Neural crest cell (in vitro differentiated cells): ENCODE data around the gene PACS2. TPM values are rescaled to one million over a fixed set of nuclear protein-coding genes. Genes with fewer than 3 reads are reported as not detected.

Experiments used
- DNase-seq: peaks from one replicate; pipeline ENCODE4 v3.0.0; 2021; ENCODE audit warnings: low read depth, mixed read lengths, low spot score
- H3K27ac Mint-ChIP-seq: one replicate; pipeline ENCODE4 v1.8.0; 2021; ENCODE audit warnings: mild to moderate bottlenecking, mixed read lengths; ENCODE audit not compliant: unreplicated experiment
- H3K27me3 Mint-ChIP-seq: 2 replicates; pipeline ENCODE4 v1.8.0; 2021; ENCODE audit warnings: low read depth, mild to moderate bottlenecking, mixed read lengths
- H3K36me3 Mint-ChIP-seq: 2 replicates; pipeline ENCODE4 v1.8.0; 2021; ENCODE audit warnings: low read depth, mild to moderate bottlenecking, mixed read lengths
- H3K4me1 Mint-ChIP-seq: 2 replicates; pipeline ENCODE4 v1.8.0; 2021; ENCODE audit warnings: mixed read lengths
- H3K4me3 Mint-ChIP-seq: one replicate; pipeline ENCODE4 v1.8.0; 2021; ENCODE audit warnings: mild to moderate bottlenecking, mixed read lengths
- H3K9me3 Mint-ChIP-seq: 2 replicates; pipeline ENCODE4 v1.8.0; 2021; ENCODE audit warnings: mixed read lengths
- total RNA-seq: library from RNA; stranded (reverse); gene quantifications from 2 replicates; pipeline ENCODE4 v1.2.1, GENCODE V29; 2021
- TF ChIP-seq, protein P1 (sequence below): fragments of 200-600 bp; sonication (generic); conservative IDR thresholded peaks from 2 replicates; pipeline ENCODE4 v1.5.0; 2021; ENCODE audit warnings: antibody characterized with exemption, mild to moderate bottlenecking

PACS2 gene
- total RNA-seq, 1 donor from 2014 or later: 104 TPM

DNA sequence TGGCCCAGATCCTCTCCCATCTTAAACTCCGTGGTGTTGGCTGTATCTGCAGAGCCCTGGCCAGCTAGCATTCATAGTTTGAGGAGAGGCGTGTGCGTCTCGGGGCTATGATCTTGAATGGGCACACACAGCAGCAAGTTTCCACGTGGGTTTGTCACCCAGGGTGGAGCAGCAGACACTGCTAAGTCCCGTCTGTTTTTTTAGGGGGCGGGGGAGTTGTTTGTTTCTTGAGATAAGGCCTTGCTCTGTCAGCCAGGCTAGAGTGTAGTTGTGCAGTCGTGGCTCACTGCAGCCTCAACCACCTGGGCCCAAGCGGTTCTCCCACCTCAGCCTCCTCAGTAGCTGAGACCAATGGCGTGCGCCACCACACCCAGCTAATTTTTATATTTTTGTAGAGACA lies 63.7 kb downstream of the PACS2 start:
- Mint-ChIP-seq H3K9me3 (no peaks in the 10 kb centered on the region), H3K27ac (no peak overlapping the region)

DNA sequence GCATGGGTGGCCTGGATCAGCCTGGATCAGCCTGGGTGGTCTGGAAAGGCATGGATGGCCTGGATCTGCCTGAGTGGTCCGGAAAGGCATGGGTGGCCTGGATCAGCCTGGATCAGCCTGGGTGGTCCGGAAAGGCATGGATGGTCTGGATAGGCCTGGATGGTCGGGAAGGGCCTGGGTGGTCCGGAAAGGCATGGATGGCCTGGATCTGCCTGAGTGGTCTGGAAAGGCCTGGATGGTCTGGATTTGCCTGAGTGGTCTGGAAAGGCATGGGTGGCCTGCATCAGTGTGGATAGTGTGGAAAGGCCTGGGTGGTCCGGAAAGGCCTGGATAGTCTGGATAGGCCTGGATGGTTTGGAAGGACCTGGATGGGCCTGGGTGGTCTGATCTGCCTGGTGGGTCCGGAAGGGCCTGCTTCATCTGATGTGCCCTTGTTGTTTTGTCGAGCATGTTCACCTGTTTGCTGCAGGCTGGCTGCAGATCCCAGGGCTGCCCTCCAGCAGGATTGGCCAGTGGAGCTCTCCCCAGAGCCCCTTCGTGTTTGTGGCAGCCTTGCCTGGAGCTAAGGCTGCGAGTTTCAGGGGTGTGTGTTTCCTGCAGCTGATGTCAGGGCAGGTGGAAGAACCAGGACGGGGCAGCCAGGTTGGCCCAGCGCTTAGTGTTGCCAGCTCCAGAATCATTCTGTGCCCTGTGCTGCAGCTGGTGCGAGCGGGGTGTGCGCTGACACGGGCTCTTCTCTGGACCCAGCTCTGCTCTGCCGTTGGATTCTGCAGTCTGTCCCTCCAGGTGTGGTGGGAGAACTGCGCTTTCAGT lies 64.5 kb downstream of the PACS2 start:
- peak overlapping the region; percentile 81 for H3K27ac Mint-ChIP-seq
- H3K36me3 Mint-ChIP-seq: no peaks in the 10 kb centered on the region
- no peaks in the 10 kb centered on the region for H3K27me3 Mint-ChIP-seq
- TF ChIP-seq, protein P1, sequence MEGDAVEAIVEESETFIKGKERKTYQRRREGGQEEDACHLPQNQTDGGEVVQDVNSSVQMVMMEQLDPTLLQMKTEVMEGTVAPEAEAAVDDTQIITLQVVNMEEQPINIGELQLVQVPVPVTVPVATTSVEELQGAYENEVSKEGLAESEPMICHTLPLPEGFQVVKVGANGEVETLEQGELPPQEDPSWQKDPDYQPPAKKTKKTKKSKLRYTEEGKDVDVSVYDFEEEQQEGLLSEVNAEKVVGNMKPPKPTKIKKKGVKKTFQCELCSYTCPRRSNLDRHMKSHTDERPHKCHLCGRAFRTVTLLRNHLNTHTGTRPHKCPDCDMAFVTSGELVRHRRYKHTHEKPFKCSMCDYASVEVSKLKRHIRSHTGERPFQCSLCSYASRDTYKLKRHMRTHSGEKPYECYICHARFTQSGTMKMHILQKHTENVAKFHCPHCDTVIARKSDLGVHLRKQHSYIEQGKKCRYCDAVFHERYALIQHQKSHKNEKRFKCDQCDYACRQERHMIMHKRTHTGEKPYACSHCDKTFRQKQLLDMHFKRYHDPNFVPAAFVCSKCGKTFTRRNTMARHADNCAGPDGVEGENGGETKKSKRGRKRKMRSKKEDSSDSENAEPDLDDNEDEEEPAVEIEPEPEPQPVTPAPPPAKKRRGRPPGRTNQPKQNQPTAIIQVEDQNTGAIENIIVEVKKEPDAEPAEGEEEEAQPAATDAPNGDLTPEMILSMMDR: no peak
- no peaks in the 10 kb centered on the region for H3K9me3 Mint-ChIP-seq
- H3K4me1 Mint-ChIP-seq: no peaks in the 10 kb centered on the region
- no peak for DNase-seq
- H3K4me3 Mint-ChIP-seq: no peak overlapping the region

More for the DNA sequence above, 63.7 kb downstream of the PACS2 start:
- DNase-seq: no peak
- H3K4me3 Mint-ChIP-seq: no peak overlapping the region
- H3K4me1 Mint-ChIP-seq: no peaks in the 10 kb centered on the region
- TF ChIP-seq, protein P1: no peak
- peaks cover 3% of the 10 kb centered on the region for H3K36me3 Mint-ChIP-seq
- H3K27me3 Mint-ChIP-seq: no peaks in the 10 kb centered on the region

DNA sequence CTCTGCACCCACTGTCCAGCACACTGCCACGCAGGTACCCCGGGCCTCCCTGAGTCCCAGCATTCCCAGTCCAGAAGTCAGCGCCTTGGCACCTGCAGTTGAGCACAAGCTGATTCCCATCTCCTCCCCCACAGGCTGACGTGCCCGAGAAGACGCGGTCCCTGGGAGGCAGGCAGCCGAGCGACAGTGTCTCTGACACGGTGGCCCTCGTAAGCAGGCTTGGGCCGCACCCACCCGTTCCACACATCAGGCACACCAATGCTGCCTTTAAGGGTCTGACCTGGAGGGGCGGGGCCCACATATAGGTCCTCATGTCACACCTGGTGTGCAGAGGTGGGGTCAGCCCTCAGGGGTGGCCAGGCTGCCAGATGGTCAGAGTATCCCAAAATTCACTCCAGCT lies 65.4 kb downstream of the PACS2 start:
- Mint-ChIP-seq H3K36me3 (no peaks in the 10 kb centered on the region), H3K27me3 (no peaks in the 10 kb centered on the region), H3K4me1 (no peaks in the 10 kb centered on the region), H3K27ac (peak overlapping the region; percentile 6), H3K9me3 (no peaks in the 10 kb centered on the region), H3K4me3 (no peak overlapping the region)
- TF ChIP-seq, protein P1: no peak
- DNase-seq: no peak

DNA sequence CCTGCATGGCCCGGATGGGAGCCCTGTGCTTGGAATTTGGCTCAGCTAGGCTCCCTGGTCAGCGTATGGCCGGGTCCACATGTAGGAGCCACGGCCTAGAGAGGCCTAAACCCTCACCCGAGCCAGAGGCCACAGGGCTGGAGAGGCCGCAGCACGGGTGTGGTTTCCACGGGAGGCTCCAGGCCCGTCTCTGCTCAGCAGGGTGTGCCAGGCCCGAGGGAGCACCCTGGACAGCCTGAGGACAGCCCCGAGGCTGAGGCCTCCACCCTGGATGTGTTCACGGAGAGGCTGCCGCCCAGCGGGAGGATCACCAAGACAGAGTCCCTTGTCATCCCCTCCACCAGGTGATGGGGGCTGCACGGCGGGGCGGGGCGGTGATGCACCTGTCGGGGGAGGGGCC lies 66.2 kb downstream of the PACS2 start:
- no peak overlapping the region for H3K27ac Mint-ChIP-seq
- H3K27me3 Mint-ChIP-seq: no peaks in the 10 kb centered on the region
- H3K9me3 Mint-ChIP-seq: no peaks in the 10 kb centered on the region
- H3K4me3 Mint-ChIP-seq: no peak overlapping the region
- TF ChIP-seq, protein P1: no peak
- no peaks in the 10 kb centered on the region for H3K36me3 Mint-ChIP-seq
- DNase-seq: no peak
- H3K4me1 Mint-ChIP-seq: no peaks in the 10 kb centered on the region

DNA sequence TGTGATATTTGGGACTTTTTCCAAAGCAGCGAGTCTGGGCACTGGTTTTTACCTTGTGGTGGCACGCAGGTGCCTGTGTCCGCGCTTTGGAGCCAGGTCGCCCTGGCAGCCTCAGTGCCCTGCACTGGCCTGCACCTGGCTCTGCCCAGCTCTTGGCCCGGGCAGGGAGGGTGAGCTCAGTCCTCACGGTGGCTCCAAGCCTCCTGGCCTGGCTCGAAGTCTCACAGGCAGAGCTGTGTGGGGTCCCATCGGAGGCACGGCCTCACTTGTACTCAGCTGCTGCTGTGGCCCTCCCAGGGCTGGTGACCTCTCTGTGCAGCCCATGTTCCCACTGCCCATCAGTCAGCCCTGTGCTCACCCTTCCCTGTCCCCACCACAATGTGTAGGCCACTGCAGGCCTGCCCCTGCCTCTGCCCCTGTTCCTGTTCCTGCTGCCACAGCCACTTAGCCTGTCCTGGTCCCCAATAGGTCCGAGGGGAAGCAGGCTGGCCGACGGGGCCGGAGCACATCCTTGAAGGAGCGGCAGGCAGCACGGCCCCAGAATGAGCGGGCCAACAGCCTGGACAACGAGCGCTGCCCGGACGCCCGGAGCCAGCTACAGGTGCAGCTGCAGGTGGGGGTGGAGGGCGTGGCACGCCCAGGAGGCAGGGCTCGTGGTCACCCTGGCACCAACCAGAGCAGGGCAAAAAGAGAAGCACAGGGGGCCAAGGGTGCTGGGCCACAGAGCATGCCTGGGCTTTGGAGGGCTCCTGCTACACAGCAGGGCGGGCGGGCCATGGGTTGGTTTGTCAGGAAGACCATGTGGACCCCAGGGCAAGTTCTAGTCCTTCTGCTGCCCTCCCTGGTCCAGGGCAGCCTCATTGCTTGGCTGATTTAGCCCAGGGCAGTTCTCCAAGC lies 67.1 kb downstream of the PACS2 start:
- no peaks in the 10 kb centered on the region for H3K4me1 Mint-ChIP-seq
- H3K4me3 Mint-ChIP-seq: no peak overlapping the region
- H3K27me3 Mint-ChIP-seq: no peaks in the 10 kb centered on the region
- H3K27ac Mint-ChIP-seq: no peak overlapping the region
- DNase-seq: no peak
- TF ChIP-seq, protein P1: no peak
- H3K36me3 Mint-ChIP-seq: no peaks in the 10 kb centered on the region
- no peaks in the 10 kb centered on the region for H3K9me3 Mint-ChIP-seq
